Astrocyte (in vitro differentiated cells and primary cell): ENCODE measurements around the gene PPM1H. TPM values are rescaled to one million over a fixed set of nuclear protein-coding genes. Genes with fewer than 3 reads are reported as not detected.
A peak's percentile ranks its signal among the peaks of the same experiment; 100 is the strongest.

Source experiments
- DNase-seq: peaks from one replicate; pipeline ENCODE4 v3.0.0-alpha.2; 2010; ENCODE audit warnings: low read depth
- FAIRE-seq: peaks from 2 replicates; lab custom pipeline; 2011; peaks lifted over from hg19 to GRCh38; lab: Jason Lieb, UNC
- H2AFZ ChIP-seq: 2 replicates; pipeline ENCODE4 v1.6.0; 2012; ENCODE audit warnings: low read depth, low read length, inconsistent platforms
- H3K27ac ChIP-seq: 2 replicates; pipeline ENCODE4 v1.5.1; 2011; ENCODE audit warnings: low read depth, low read length, inconsistent platforms
- H3K27me3 ChIP-seq: 2 replicates; pipeline ENCODE4 v1.6.0; 2011; ENCODE audit warnings: low read length, inconsistent platforms; ENCODE audit not compliant: insufficient read depth
- H3K36me3 ChIP-seq: 2 replicates; pipeline ENCODE4 v1.5.1; 2011; ENCODE audit warnings: low read length, inconsistent platforms; ENCODE audit not compliant: insufficient read depth
- H3K4me1 ChIP-seq: 2 replicates; pipeline ENCODE4 v1.5.1; 2011; ENCODE audit warnings: low read length, inconsistent platforms; ENCODE audit not compliant: insufficient read depth
- H3K4me2 ChIP-seq: 2 replicates; pipeline ENCODE4 v1.6.0; 2012; ENCODE audit warnings: low read length, inconsistent platforms
- H3K4me3 ChIP-seq: 2 replicates; pipeline ENCODE4 v1.5.1; 2011; ENCODE audit warnings: low read depth, mild to moderate bottlenecking, low read length, inconsistent platforms; ENCODE audit not compliant: insufficient read depth
- H3K79me2 ChIP-seq: 2 replicates; pipeline ENCODE4 v1.6.0; 2012; ENCODE audit warnings: mild to moderate bottlenecking, low read length, inconsistent platforms; ENCODE audit not compliant: insufficient read depth
- H3K9ac ChIP-seq: 2 replicates; pipeline ENCODE4 v1.6.0; 2012; ENCODE audit warnings: mild to moderate bottlenecking, low read length, inconsistent platforms
- H3K9me3 ChIP-seq: 2 replicates; pipeline ENCODE4 v1.5.1; 2012; ENCODE audit warnings: low read depth, mild to moderate bottlenecking, low read length, inconsistent platforms; ENCODE audit not compliant: insufficient read depth
- H4K20me1 ChIP-seq: 2 replicates; pipeline ENCODE4 v1.6.0; 2012; ENCODE audit warnings: low read length, inconsistent platforms; ENCODE audit not compliant: insufficient read depth
- H3K27ac Mint-ChIP-seq: one replicate; pipeline ENCODE4 v1.8.0; 2021; ENCODE audit warnings: mild to moderate bottlenecking, mixed read lengths; ENCODE audit not compliant: unreplicated experiment
- H3K27me3 Mint-ChIP-seq: one replicate; pipeline ENCODE4 v1.8.0; 2021; ENCODE audit warnings: low read depth, mixed read lengths; ENCODE audit not compliant: unreplicated experiment
- H3K36me3 Mint-ChIP-seq: one replicate; pipeline ENCODE4 v1.8.0; 2021; ENCODE audit warnings: low read depth, mixed read lengths; ENCODE audit not compliant: unreplicated experiment
- H3K4me1 Mint-ChIP-seq: one replicate; pipeline ENCODE4 v1.8.0; 2021; ENCODE audit warnings: low read depth, mixed read lengths; ENCODE audit not compliant: unreplicated experiment
- H3K4me3 Mint-ChIP-seq: one replicate; pipeline ENCODE4 v1.8.0; 2021; ENCODE audit warnings: mild to moderate bottlenecking, moderate library complexity, mixed read lengths; ENCODE audit not compliant: unreplicated experiment
- H3K9me3 Mint-ChIP-seq: one replicate; pipeline ENCODE4 v1.8.0; 2021; ENCODE audit warnings: mild to moderate bottlenecking, mixed read lengths; ENCODE audit not compliant: unreplicated experiment
- CTCF ChIP-seq: IDR thresholded peaks from 2 replicates; pipeline ENCODE4 v1.5.1; 2011; ENCODE audit warnings: low read depth, mild to moderate bottlenecking, inconsistent platforms, low read length, moderate library complexity; ENCODE audit not compliant: insufficient read depth
- EZH2 ChIP-seq: IDR thresholded peaks from 2 replicates; pipeline ENCODE4 v1.6.1; 2012; ENCODE audit warnings: mild to moderate bottlenecking, low read length, inconsistent platforms; ENCODE audit not compliant: insufficient read depth
- total RNA-seq: library from RNA; stranded (reverse); gene quantifications from 2 replicates; pipeline ENCODE4 v1.2.1, GENCODE V29; 2021

The PPM1H gene
- total RNA-seq, 1 donor from 2014 or later = 7.8 TPM

DNA sequence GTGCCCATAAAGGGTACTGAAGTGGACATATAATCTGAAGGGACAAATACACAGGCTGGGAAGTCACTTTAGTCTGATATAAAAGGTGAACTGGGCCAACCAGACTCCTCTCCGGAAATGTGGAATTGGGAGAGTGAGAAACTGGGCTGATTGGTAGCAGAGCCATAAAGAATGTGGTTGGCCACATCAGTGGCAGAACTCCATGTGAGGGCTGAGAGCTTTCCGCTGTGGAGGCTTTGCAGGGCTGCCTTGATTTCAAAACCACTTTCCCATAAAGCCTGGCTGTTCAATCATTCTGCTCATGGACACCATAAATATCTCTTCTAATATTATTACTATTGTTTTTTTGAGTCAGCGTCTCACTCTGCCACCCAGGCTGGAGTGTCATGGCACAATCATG, 248.0 kb downstream of the PPM1H start:
- Mint-ChIP-seq H3K36me3 (peaks cover 2% of the 10 kb centered on the region), H3K4me3 (no peak overlapping the region), H3K9me3 (no peaks in the 10 kb centered on the region), H3K4me1 (peaks cover 7% of the 10 kb centered on the region), H3K27ac (no peak overlapping the region), H3K27me3 (no peaks in the 10 kb centered on the region)
- Histone ChIP-seq H3K4me1 (peaks cover under 1% of the 10 kb centered on the region), H3K9me3 (no peaks in the 10 kb centered on the region), H3K27ac (no peak overlapping the region), H3K9ac (no peak overlapping the region), H3K4me3 (no peak overlapping the region), H3K27me3 (no peaks in the 10 kb centered on the region), H3K79me2 (no peaks in the 10 kb centered on the region), H4K20me1 (no peaks in the 10 kb centered on the region), H3K36me3 (no peaks in the 10 kb centered on the region), H2AFZ (no peak overlapping the region), H3K4me2 (no peak overlapping the region)
- no peak for TF ChIP-seq CTCF
- TF ChIP-seq EZH2 = no peak
- DNase-seq = peak; percentile 20
- FAIRE-seq = no peak

- no peak overlapping the region for H3K9ac ChIP-seq
- H3K36me3 ChIP-seq = no peaks in the 10 kb centered on the region
- no peaks in the 10 kb centered on the region for H3K27me3 ChIP-seq
- no peak overlapping the region for H3K27ac ChIP-seq
- H3K4me3 Mint-ChIP-seq = no peak overlapping the region
- H4K20me1 ChIP-seq = no peaks in the 10 kb centered on the region
- H3K27ac Mint-ChIP-seq = no peak overlapping the region
- DNase-seq (no peak), FAIRE-seq (no peak)
- no peak overlapping the region for H3K4me2 ChIP-seq
- H3K79me2 ChIP-seq = no peaks in the 10 kb centered on the region
- no peaks in the 10 kb centered on the region for H3K36me3 Mint-ChIP-seq
- H3K4me3 ChIP-seq = no peak overlapping the region
- peaks cover 7% of the 10 kb centered on the region for H3K4me1 Mint-ChIP-seq
- H3K4me1 ChIP-seq = no peaks in the 10 kb centered on the region
- no peaks in the 10 kb centered on the region for H3K27me3 Mint-ChIP-seq
- H3K9me3 Mint-ChIP-seq = peaks cover 3% of the 10 kb centered on the region
- no peak overlapping the region for H2AFZ ChIP-seq
- no peaks in the 10 kb centered on the region for H3K9me3 ChIP-seq
- TF ChIP-seq EZH2 (no peak), CTCF (no peak)
Observed at GRCh38 chr12:62684570-62685295, 250.2 kb downstream of the PPM1H start.
